Body of pancreas (tissue), 4 donors: Measurements from ENCODE around the gene CDK13. TPM values are rescaled to one million over a fixed set of nuclear protein-coding genes. Genes with fewer than 3 reads are reported as not detected.

ENCODE experiments used
- ATAC-seq: fragments of 150-250 bp; one replicate; pipeline ENCODE4 v1.9.1; 2016
- DNase-seq, 4 donors: peaks; one replicate each; pipeline ENCODE4 v3.0.0-alpha.2; 2019
- H3K27ac ChIP-seq, 4 donors: fragments of 200-600 bp; sonication (generic); 1 replicate in 3 of 4; 2 replicates in 1 of 4; pipeline versions ENCODE4 v1.5.1 to v1.6.1; 2016 to 2019; ENCODE audit warnings: mild to moderate bottlenecking in 1 of 4, mixed read lengths in 1 of 4, moderate library complexity in 1 of 4
- H3K27me3 ChIP-seq, 2 donors: fragments of 200-600 bp; sonication (generic); one replicate each; pipeline ENCODE4 v1.6.0; 2016; ENCODE audit warnings: mild to moderate bottlenecking in 1 of 2
- H3K36me3 ChIP-seq, 2 donors: fragments of 200-600 bp; sonication (generic); replicated peaks in 1 of 2; 2 replicates each; pipeline ENCODE4 v1.5.1; 2016; ENCODE audit warnings: low read depth in 2 of 2; ENCODE audit not compliant: insufficient read depth in 1 of 2
- H3K4me1 ChIP-seq: fragments of 200-600 bp; sonication (generic); one replicate; pipeline ENCODE4 v1.6.0; 2016
- H3K4me3 ChIP-seq, 2 donors: fragments of 200-600 bp; sonication (generic); 1 replicate in 1 of 2; 2 replicates in 1 of 2; pipeline ENCODE4 v1.5.1; 2016 to 2019
- H3K9me3 ChIP-seq, 3 donors: fragments of 200-600 bp; sonication (generic); 1 replicate in 2 of 3; 2 replicates in 1 of 3; pipeline ENCODE4 v1.5.1; 2016
- CTCF ChIP-seq, 7 experiments: fragments of 450-650 bp in 4 of 7; fragments of 200-600 bp in 3 of 7; sonication (generic) in 3 of 7; IDR thresholded peaks; one replicate each; pipeline ENCODE4 v1.5.1; 2016 to 2019; ENCODE audit warnings: antibody characterized with exemption in 7 of 7
- POLR2A ChIP-seq, 3 donors: fragments of 450-650 bp; IDR thresholded peaks; one replicate each; pipeline ENCODE4 v1.6.1; 2016; ENCODE audit warnings: antibody characterized with exemption in 3 of 3, mild to moderate bottlenecking in 2 of 3
- WGBS, 2 donors: methylation state at CpG; one replicate each; pipeline ENCODE4 v1.1.5; 2017; 5-methylcytosine and 5-hydroxymethylcytosine counted together
- intact Hi-C: fragments of 100-400 bp; cut with DNase I; formaldehyde crosslinking; loops from one replicate; pipeline ENCODE4 v1.15.1; 2023
- total RNA-seq, 2 donors: library from RNA; depleted of rRNA; stranded (reverse); fragments of >200 nt; gene quantifications; one replicate each; pipeline ENCODE4 v1.1.0, GENCODE V29; 2016

Gene CDK13
- total RNA-seq, 2 donors from 2014 or later = 73.2 to 97.6 TPM

- 93% methylated on average over 7 of the region's 7 CpGs for WGBS, 2 donors
- no peak for DNase-seq
- Histone ChIP-seq H3K9me3 (no peaks in the 10 kb centered on the region), H3K4me3 (no peak overlapping the region), H3K4me1 (no peaks in the 10 kb centered on the region), H3K36me3 (no peaks in the 10 kb centered on the region), H3K27me3 (no peaks in the 10 kb centered on the region), H3K27ac (no peak overlapping the region)
- TF ChIP-seq POLR2A (IDR thresholded peaks at IDR 0.05) (no peak), CTCF (IDR thresholded peaks at IDR 0.05) (no peak)
- intact Hi-C loops = no loop called here
- no peak for ATAC-seq
These were observed 23.0 kb upstream of the CDK13 start for GRCh38 chr7:39927018-39927417.

- no peak for ATAC-seq
- no peaks in the 10 kb centered on the region for H3K36me3 ChIP-seq
- H3K4me1 ChIP-seq = no peaks in the 10 kb centered on the region
- H3K27me3 ChIP-seq = no peaks in the 10 kb centered on the region
- intact Hi-C loops = no loop called here
- no peak overlapping the region for H3K27ac ChIP-seq
- DNase-seq = no peak
- WGBS, 2 donors = 69 to 71% methylated on average over 1 of the region's 1 CpG
- H3K9me3 ChIP-seq = no peaks in the 10 kb centered on the region
- TF ChIP-seq CTCF (IDR thresholded peaks at IDR 0.05) = no peak
- no peak for TF ChIP-seq POLR2A (IDR thresholded peaks at IDR 0.05)
- no peak overlapping the region for H3K4me3 ChIP-seq
These were observed 15.9 kb upstream of the CDK13 start for GRCh38 chr7:39934132-39934531.

- H3K27ac ChIP-seq = no peak overlapping the region
- H3K9me3 ChIP-seq = no peaks in the 10 kb centered on the region
- no peaks in the 10 kb centered on the region for H3K36me3 ChIP-seq
- intact Hi-C loops = no loop called here
- DNase-seq (no peak), ATAC-seq (no peak)
- H3K4me3 ChIP-seq = no peak overlapping the region
- no peaks in the 10 kb centered on the region for H3K27me3 ChIP-seq
- H3K4me1 ChIP-seq = no peaks in the 10 kb centered on the region
- TF ChIP-seq POLR2A (IDR thresholded peaks at IDR 0.05) (no peak), CTCF (IDR thresholded peaks at IDR 0.05) (no peak)
- WGBS, 2 donors = 68 to 77% methylated on average over 3 of the region's 3 CpGs
These were observed 13.3 kb upstream of the CDK13 start for GRCh38 chr7:39936761-39937160.

GRCh38 chr7:39937366-39938153 is 12.5 kb upstream of the CDK13 start:
- Histone ChIP-seq H3K36me3 (no peaks in the 10 kb centered on the region), H3K4me3 (no peak overlapping the region), H3K4me1 (no peaks in the 10 kb centered on the region), H3K27ac (no peak overlapping the region), H3K27me3 (no peaks in the 10 kb centered on the region), H3K9me3 (no peaks in the 10 kb centered on the region)
- DNase-seq = no peak
- intact Hi-C loops = no loop called here
- no peak for ATAC-seq
- 77 to 79% methylated on average over 2 of the region's 2 CpGs for WGBS, 2 donors
- TF ChIP-seq CTCF (IDR thresholded peaks at IDR 0.05) (no peak), POLR2A (IDR thresholded peaks at IDR 0.05) (no peak)

GRCh38 chr7:39942883-39943282 is 7.2 kb upstream of the CDK13 start:
- DNase-seq (no peak), ATAC-seq (no peak)
- Histone ChIP-seq H3K27ac (no peak overlapping the region), H3K9me3 (no peaks in the 10 kb centered on the region), H3K36me3 (no peaks in the 10 kb centered on the region), H3K4me3 (no peak overlapping the region), H3K4me1 (peaks cover 1% of the 10 kb centered on the region), H3K27me3 (no peaks in the 10 kb centered on the region)
- no peak for TF ChIP-seq POLR2A (IDR thresholded peaks at IDR 0.05)
- TF ChIP-seq CTCF (IDR thresholded peaks at IDR 0.05) = no peak
- intact Hi-C loops = no loop called here
- 90% methylated on average over 2 of the region's 2 CpGs for WGBS, 2 donors
